Peyer's patch (tissue), 4 donors: ENCODE measurements around the gene MCM7. TPM values are rescaled to one million over a fixed set of nuclear protein-coding genes. Genes with fewer than 3 reads are reported as not detected.

Source experiments
- DNase-seq, 3 donors: peaks; one replicate each; pipeline ENCODE4 v3.0.0-alpha.2; 2017 to 2019
- H3K27ac ChIP-seq, 4 donors: fragments of 200-600 bp; sonication (generic); one replicate each; pipeline ENCODE4 v1.5.1; 2016 to 2019
- H3K27me3 ChIP-seq, 2 donors: fragments of 200-600 bp; sonication (generic); one replicate each; pipeline ENCODE4 v1.5.1; 2019
- H3K36me3 ChIP-seq, 3 donors: fragments of 200-600 bp; sonication (generic); one replicate each; pipeline ENCODE4 v1.5.1; 2016 to 2019
- H3K4me1 ChIP-seq, 4 donors: fragments of 200-600 bp; sonication (generic); one replicate each; pipeline ENCODE4 v1.5.1; 2016 to 2019
- H3K4me3 ChIP-seq, 4 donors: fragments of 200-600 bp; sonication (generic); 1 replicate in 3 of 4; 2 replicates in 1 of 4; pipeline ENCODE4 v1.5.1; 2016 to 2019; ENCODE audit warnings: mild to moderate bottlenecking in 1 of 4
- H3K9me3 ChIP-seq, 4 donors: fragments of 200-600 bp; sonication (generic); one replicate each; pipeline ENCODE4 v1.5.1; 2016 to 2019; ENCODE audit warnings: mild to moderate bottlenecking in 1 of 4
- POLR2A ChIP-seq, 2 donors: fragments of 450-650 bp; IDR thresholded peaks; one replicate each; pipeline ENCODE4 v1.5.1; 2017; ENCODE audit warnings: antibody characterized with exemption in 2 of 2, mild to moderate bottlenecking in 2 of 2, moderate library complexity in 2 of 2
- total RNA-seq, 4 donors: library from RNA; depleted of rRNA; stranded (reverse); fragments of >200 nt; gene quantifications; one replicate each; pipeline ENCODE4 v1.1.0, GENCODE V29; 2016
- TF ChIP-seq, protein P1 (sequence below), 6 experiments: fragments of 450-650 bp in 4 of 6; fragments of 200-600 bp in 2 of 6; sonication (generic) in 1 of 6; IDR thresholded peaks; one replicate each; pipeline ENCODE4 v1.5.1; 2017 to 2019; ENCODE audit warnings: antibody characterized with exemption in 6 of 6, mild to moderate bottlenecking in 3 of 6, moderate library complexity in 1 of 6

Gene MCM7
- total RNA-seq, 4 donors from 2014 or later = 42.4 to 139 (median 60.8) TPM

DNA sequence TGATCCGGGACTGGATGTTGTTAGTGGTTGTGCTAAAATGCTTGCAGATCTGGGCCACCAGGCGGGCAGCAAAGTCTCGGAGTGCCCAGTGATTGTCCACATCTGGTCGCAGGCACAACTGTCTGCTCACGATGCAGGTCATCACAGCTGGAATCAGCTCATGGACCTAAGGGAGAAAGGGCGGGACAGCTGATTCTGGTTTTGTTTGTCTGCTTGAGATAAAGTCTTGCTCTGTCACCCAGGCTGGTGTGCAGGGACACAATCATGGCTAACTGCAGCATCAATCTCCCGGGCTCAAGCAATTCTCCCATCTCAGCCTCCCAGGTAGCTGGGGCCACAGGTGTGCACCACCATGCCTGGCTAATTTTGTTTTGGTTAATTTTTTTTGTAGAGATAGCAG lies 10.0 kb upstream of the MCM7 start:
- no peak for DNase-seq
- TF ChIP-seq, protein P1, sequence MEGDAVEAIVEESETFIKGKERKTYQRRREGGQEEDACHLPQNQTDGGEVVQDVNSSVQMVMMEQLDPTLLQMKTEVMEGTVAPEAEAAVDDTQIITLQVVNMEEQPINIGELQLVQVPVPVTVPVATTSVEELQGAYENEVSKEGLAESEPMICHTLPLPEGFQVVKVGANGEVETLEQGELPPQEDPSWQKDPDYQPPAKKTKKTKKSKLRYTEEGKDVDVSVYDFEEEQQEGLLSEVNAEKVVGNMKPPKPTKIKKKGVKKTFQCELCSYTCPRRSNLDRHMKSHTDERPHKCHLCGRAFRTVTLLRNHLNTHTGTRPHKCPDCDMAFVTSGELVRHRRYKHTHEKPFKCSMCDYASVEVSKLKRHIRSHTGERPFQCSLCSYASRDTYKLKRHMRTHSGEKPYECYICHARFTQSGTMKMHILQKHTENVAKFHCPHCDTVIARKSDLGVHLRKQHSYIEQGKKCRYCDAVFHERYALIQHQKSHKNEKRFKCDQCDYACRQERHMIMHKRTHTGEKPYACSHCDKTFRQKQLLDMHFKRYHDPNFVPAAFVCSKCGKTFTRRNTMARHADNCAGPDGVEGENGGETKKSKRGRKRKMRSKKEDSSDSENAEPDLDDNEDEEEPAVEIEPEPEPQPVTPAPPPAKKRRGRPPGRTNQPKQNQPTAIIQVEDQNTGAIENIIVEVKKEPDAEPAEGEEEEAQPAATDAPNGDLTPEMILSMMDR (IDR thresholded peaks at IDR 0.05) = no peak
- no peak for TF ChIP-seq POLR2A (IDR thresholded peaks at IDR 0.05)
- Histone ChIP-seq H3K9me3 (no peaks in the 10 kb centered on the region), H3K4me3 (no peak overlapping the region), H3K4me1 (no peaks in the 10 kb centered on the region), H3K36me3 (peaks cover 0 to 81% (median 0%) of the 10 kb centered on the region in 3 donors), H3K27ac (no peak overlapping the region), H3K27me3 (no peaks in the 10 kb centered on the region)

DNA sequence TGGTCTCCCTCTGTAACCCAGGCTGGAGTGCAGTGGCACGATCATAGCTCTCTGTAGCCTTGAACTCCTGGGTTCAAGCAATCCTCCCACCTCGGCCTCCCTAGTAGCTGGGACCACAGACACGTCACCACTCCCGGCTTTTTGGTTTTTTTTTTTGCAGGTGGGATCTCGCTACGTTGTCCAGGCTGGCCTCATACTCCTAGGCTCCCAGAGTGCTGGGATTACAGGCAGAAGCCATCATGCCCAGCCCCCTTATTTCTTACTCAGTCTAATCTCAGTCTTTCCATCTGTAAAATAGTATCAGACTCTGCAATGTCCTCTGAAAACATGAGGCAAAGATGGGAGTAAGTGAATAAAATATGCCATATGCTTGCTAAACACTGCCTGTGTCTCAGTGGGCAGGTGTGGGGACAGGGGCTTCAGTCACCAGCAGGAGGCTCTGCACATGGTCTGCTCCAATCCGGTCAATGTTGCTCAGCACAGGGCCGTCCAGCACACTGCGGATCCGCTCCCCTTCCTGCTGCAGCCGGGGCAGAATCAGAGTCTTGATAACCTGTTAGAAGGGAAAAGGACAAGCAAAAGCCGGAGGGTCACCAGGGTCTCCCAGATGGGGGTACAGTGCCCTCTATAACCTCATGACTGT lies 8.4 kb upstream of the MCM7 start:
- Histone ChIP-seq H3K4me3 (no peak overlapping the region), H3K9me3 (no peaks in the 10 kb centered on the region), H3K4me1 (no peaks in the 10 kb centered on the region), H3K27ac (no peak overlapping the region), H3K36me3 (peaks cover 0 to 94% (median 0%) of the 10 kb centered on the region in 3 donors), H3K27me3 (no peaks in the 10 kb centered on the region)
- no peak for TF ChIP-seq POLR2A (IDR thresholded peaks at IDR 0.05)
- TF ChIP-seq, protein P1 (IDR thresholded peaks at IDR 0.05) = no peak
- DNase-seq = no peak

DNA sequence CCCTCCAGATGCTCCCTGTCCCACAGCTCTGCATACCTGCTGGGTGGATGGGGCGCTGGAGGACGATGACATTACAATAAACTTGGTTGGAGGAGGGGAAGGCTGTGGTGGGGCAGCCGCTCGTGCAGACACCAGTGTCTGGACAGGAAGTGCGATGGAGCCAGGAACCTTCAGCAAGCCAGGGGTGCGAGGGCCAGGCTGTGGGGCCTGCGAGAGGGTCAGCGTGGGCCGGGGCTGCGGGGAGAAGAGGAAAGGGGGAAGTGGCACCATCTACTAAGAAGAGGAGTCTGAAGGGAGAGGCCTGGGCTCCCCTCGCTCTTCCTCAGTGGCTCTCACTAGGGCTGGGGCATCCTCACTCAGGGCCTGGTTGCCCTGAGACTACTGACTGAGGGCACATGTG lies 6.7 kb upstream of the MCM7 start:
- Histone ChIP-seq H3K9me3 (no peaks in the 10 kb centered on the region), H3K4me1 (no peaks in the 10 kb centered on the region), H3K36me3 (peaks cover 0 to 93% (median 0%) of the 10 kb centered on the region in 3 donors)

DNA sequence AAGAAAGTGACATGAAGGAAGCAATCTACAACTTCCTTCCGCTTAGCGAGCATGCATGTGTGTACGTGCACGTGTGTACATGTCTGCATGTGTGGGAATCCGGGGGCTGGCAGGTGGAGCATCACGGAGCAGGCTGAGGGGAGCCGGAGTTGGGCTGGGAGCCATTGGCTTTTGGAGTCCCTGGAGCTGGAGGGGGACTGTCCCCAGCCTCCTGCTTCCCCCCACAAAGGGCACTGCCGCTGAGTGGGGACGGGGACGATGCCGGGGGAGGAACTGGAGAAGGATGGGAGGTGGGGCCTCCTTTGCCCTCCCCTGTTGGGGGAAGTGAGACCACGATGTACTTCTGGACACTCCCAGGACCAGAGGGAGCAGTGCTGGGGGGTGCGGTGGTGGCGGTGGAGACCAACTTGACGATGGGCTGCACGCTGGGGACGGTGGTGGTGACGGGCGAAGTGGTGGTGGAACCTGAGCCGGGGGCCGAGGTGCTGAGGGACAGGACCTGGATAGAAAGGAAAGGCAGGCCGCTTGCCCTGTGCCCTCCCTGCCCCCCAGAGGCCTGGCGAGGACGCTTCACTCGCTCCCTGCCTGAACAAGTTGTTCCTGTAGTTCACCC lies 6.0 kb upstream of the MCM7 start:
- Histone ChIP-seq H3K4me1 (peaks cover 0 to 6% (median 1%) of the 10 kb centered on the region in 4 donors), H3K27ac (no peak overlapping the region), H3K4me3 (no peak overlapping the region), H3K36me3 (peaks cover 0 to 87% (median 0%) of the 10 kb centered on the region in 3 donors), H3K27me3 (no peaks in the 10 kb centered on the region), H3K9me3 (no peaks in the 10 kb centered on the region)
- DNase-seq = no peak
- TF ChIP-seq, protein P1 (IDR thresholded peaks at IDR 0.05) = no peak
- no peak for TF ChIP-seq POLR2A (IDR thresholded peaks at IDR 0.05)

More for the DNA sequence above, 6.7 kb upstream of the MCM7 start:
- H3K27me3 ChIP-seq = no peaks in the 10 kb centered on the region
- no peak for DNase-seq
- no peak overlapping the region for H3K4me3 ChIP-seq
- no peak overlapping the region for H3K27ac ChIP-seq
- TF ChIP-seq POLR2A (IDR thresholded peaks at IDR 0.05) = no peak
- TF ChIP-seq, protein P1 (IDR thresholded peaks at IDR 0.05) = no peak

DNA sequence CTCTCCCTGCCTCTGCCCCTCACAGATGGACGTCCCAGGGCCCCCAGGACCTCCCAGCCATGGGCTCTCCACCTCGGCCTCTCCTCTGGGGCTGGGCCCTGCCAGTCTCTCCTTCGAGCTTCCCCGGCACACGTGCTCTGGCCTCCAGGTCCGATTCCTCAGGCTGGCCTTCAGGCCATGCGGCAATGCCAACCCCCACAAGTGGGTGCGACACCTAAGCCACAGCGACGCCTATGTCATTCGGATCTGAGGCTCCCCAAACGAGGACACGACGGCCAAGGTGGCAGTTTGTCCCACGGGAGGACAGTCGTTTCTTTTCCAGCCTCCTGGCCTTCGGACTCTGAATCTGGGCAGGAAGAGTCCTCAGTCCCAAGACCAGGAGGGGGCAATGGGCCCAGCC lies 5.4 kb upstream of the MCM7 start:
- Histone ChIP-seq H3K4me1 (peaks cover 0 to 8% (median 2%) of the 10 kb centered on the region in 4 donors), H3K4me3 (no peak overlapping the region), H3K27ac (no peak overlapping the region), H3K27me3 (no peaks in the 10 kb centered on the region), H3K9me3 (no peaks in the 10 kb centered on the region), H3K36me3 (peaks cover 0 to 81% (median 0%) of the 10 kb centered on the region in 3 donors)
- DNase-seq = no peak
- TF ChIP-seq, protein P1 (IDR thresholded peaks at IDR 0.05) = no peak
- TF ChIP-seq POLR2A (IDR thresholded peaks at IDR 0.05) = no peak
